VCaP (cell line): ENCODE data around the gene IQCC.
A peak's percentile ranks its signal among the peaks of the same experiment; 100 is the strongest.

Experiments
- H3K27ac ChIP-seq: fragments of 450-650 bp; 2 replicates; pipeline ENCODE4 v1.5.1; 2017
- TF ChIP-seq, protein P1 (sequence below): fragments of 450-650 bp; conservative IDR thresholded peaks from 2 replicates; pipeline ENCODE4 v1.5.1; 2017; ENCODE audit warnings: mild to moderate bottlenecking, moderate library complexity

The IQCC gene

DNA sequence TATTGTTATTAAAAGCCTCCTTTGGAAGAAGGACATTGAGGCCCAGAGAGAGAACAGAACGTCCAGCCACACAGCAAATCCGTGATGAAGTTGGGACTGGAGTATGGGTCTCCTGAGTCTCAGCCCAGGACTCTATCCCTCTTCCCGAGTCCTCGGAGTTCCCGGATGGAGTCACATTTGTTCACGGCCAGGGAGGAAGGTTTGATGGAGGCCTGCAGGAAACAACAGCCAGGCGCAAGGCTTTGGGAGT is 26.4 kb upstream of the IQCC start:
- H3K27ac ChIP-seq = peak overlapping the region; percentile 91
- TF ChIP-seq, protein P1, sequence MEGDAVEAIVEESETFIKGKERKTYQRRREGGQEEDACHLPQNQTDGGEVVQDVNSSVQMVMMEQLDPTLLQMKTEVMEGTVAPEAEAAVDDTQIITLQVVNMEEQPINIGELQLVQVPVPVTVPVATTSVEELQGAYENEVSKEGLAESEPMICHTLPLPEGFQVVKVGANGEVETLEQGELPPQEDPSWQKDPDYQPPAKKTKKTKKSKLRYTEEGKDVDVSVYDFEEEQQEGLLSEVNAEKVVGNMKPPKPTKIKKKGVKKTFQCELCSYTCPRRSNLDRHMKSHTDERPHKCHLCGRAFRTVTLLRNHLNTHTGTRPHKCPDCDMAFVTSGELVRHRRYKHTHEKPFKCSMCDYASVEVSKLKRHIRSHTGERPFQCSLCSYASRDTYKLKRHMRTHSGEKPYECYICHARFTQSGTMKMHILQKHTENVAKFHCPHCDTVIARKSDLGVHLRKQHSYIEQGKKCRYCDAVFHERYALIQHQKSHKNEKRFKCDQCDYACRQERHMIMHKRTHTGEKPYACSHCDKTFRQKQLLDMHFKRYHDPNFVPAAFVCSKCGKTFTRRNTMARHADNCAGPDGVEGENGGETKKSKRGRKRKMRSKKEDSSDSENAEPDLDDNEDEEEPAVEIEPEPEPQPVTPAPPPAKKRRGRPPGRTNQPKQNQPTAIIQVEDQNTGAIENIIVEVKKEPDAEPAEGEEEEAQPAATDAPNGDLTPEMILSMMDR = no peak

- TF ChIP-seq, protein P1 = no peak
- peak within 1 kb of the TSS; percentile 91 for H3K27ac ChIP-seq
These were observed 25.9 kb upstream of the IQCC start, which contains the start of gene TXLNA for GRCh38 chr1:32179443-32180185. TSS of gene TXLNA (plus strand) at chr1:32179675. CDS start at chr1:32180346, 671 bp downstream.

GRCh38 chr1:32180186-32181060 is 25.0 kb upstream of the IQCC start:
- TF ChIP-seq, protein P1 = no peak
- H3K27ac ChIP-seq = peak overlapping the region; percentile 91

DNA sequence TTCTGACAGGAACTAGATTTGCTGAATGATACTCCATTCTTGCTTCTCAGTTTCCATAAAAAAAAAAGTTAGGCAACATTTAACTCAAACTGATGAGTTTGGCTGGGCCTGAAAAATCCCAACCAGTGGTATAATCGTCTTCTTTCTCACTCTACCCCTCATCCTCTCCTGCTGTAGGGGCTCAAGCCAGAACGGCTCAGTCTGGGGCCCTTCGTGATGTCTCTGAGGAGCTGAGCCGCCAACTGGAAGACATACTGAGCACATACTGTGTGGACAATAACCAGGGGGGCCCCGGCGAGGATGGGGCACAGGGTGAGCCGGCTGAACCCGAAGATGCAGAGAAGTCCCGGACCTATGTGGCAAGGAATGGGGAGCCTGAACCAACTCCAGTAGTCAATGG is 24.4 kb upstream of the IQCC start:
- TF ChIP-seq, protein P1 = no peak
- H3K27ac ChIP-seq = peak overlapping the region; percentile 91

DNA sequence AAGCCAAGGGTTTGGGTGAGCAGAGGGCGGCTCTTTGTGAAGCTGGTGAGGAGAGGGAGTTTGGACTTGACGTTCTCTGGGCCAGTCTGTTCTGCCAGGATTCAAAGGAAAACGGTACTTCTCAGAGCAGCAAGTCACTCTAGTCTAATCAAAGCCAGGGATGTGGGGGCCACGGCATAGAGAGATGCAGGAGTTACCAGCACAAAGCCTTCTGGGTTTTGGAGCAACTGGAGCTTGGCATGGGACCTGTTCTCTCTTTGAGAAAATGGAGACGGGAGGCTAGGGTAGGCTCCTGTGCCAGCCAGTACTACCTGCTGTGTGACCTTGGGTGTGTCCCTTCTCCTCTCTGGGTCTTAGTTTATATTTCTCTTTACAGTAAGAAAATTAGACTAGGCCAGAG is 23.9 kb upstream of the IQCC start:
- peak overlapping the region; percentile 91 for H3K27ac ChIP-seq
- TF ChIP-seq, protein P1 = no peak

GRCh38 chr1:32182060-32182459 is 23.4 kb upstream of the IQCC start:
- peak overlapping the region; percentile 91; the same call in 1 of the 2 replicates for H3K27ac ChIP-seq
- TF ChIP-seq, protein P1 = no peak

DNA sequence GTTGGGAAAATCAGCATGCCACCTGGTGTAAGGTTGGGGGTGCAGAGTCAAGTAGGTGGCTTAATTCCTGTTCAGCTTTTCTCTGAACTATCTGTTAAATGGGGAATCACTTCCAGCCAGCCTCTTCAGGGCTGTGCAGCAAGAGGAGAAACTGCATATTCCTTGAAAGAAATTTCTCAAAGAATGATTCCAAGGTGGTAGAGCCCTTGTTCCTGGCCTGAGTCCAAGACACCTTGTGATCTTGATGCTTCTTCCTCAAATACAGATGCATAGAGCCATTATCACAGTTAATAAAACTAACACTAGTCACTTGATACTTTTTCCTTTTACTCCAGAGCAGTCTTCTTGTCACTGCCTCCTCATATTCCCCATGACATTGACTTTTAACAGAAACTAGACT is 20.8 kb upstream of the IQCC start:
- H3K27ac ChIP-seq = peak overlapping the region; percentile 25
- TF ChIP-seq, protein P1 = no peak
